Measurements from ENCODE around the gene MACROD2.

Gene MACROD2

GRCh38 chr20:15576411-15576810 lies 1581.1 kb downstream of the MACROD2 start:
- no peak for DNase-seq (ENCODE audit: low read depth in 2 of 2)

GRCh38 chr20:15578113-15578512 lies 1582.8 kb downstream of the MACROD2 start:
- DNase-seq (ENCODE audit: low read depth in 2 of 2) = no peak

DNA sequence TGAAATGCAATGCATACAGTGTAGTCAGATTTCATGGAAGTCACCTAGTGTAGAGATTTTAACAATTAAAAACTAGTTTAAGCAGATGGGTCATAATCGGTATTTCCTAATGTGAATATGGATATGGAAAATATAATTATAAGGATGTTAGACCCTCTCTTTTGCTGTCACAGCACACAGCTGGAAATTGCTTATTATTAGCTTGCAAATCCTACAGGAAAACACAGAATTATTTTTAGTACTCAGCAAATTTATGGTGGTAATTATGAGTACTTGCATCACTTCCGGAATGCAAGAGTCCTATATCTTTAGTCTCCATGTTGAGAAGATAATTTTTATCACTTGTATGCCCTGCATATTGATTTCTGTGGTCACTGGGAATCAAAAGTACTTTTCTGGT lies 1584.4 kb downstream of the MACROD2 start:
- no peak for DNase-seq (ENCODE audit: low read depth in 2 of 2)

DNA sequence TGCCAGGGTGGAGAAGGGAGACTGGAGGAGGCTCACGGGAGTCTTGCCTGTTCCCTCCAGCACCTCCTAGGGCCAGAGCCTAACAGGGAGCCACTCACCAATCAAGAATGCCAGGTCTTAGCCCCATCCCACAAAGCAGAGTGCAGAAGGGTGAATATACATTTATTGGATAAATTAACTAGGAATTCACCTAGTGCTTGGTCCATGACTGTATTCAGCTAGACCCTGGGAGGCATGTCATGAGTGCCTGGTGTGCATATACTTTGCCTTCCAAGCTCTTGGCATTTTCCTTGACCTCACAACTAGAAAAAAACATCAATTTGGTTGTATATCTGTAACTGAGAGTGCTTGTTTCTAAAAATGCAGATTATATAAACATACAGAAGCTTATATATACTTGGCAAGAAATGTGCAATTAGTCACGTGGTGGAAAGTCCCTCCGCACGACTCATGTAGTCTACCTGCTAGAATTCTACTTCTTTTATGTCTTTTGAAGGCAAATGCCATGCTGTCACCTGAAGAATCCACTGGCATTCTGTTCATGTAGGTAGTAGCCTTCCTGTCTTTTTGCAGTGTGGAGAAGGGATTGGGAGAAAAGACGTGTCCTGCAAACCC lies 1586.9 kb downstream of the MACROD2 start:
- peak in 1 of 2 experiments; percentile 3 for DNase-seq (ENCODE audit: low read depth in 2 of 2)

GRCh38 chr20:15584507-15584906 lies 1589.2 kb downstream of the MACROD2 start:
- no peak for DNase-seq (ENCODE audit: low read depth in 2 of 2)

DNA sequence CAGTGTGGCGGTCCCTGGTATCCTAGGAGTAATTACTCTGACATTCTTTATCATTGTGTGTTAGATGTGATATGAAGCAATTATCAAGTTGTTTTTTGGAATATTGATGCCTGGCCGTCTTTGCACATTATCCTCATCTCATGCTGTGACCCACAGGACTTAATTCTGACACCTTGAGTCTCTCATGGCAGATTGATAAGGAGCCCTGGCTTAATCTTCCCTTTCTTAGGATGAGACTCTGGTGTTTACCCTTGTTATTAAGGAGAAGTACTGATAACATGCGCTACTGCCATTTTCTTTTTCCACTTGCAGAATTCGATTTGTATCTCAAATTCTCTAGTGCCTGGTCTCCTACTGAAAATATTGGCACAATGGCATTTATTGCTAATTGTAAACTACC lies 1597.8 kb downstream of the MACROD2 start:
- DNase-seq (ENCODE audit: low read depth in 2 of 2) = no peak

GRCh38 chr20:15594158-15594695 lies 1598.9 kb downstream of the MACROD2 start:
- DNase-seq (ENCODE audit: low read depth in 2 of 2) = no peak

DNA sequence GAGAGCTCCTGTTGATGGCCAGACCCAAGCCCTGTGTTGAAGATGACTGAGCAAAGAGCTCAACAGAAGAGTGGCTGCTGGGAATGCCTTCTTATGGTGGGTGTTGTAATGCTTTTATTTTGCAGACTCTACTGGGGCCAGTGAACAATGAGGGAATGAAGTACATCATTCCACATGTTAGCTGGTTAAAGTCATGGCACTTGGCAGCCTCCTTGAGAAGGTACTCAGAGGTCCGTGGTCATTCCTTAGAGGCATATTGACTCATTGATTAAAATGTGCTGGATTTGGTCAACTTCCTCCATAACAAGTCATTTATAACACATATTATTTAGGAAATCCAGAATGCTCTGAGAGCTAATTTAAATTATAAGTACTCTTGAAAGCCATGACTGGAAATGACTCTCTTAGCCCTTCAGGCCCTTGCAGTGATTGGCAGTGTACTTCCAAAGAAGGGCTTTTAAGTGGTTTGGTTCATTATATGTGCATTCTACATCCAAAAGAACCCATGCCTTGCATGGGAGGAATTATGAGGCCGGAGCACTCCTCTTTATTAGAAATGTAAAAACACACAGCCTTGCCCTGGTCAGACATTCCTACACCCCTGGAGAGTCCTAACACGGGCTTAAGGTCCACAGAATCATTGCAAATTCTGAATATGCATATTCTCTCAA lies 1601.0 kb downstream of the MACROD2 start:
- DNase-seq (ENCODE audit: low read depth in 2 of 2) = no peak

DNA sequence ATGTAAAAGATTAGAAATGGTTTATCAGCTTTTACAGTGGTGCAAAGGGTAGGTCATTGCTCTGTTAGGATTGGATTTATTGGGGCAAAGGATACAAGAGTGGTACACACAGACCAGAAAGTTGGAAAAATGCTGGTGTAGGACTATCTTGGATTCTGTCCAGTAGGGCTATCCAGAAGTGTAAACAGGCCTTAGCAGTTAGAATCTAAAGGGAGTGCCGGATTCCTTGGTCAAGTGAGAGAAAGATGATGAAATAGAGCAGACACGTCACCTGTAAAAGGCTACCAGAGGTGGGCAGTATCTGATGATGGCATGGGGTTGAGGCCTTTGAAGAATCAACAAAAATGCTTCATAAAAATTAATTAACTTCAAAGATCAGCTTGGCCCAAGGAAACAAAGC lies 1602.0 kb downstream of the MACROD2 start:
- no peak for DNase-seq (ENCODE audit: low read depth in 2 of 2)

GRCh38 chr20:15599961-15600360 lies 1604.6 kb downstream of the MACROD2 start:
- no peak for DNase-seq (ENCODE audit: low read depth in 2 of 2)

- no peak for DNase-seq (ENCODE audit: low read depth in 2 of 2)
Measured at GRCh38 chr20:15600565-15600964, 1605.2 kb downstream of the MACROD2 start.

- no peak for DNase-seq (ENCODE audit: low read depth in 2 of 2)
Measured at GRCh38 chr20:15603506-15603905, 1608.2 kb downstream of the MACROD2 start.

GRCh38 chr20:15603978-15604805 lies 1608.9 kb downstream of the MACROD2 start:
- no peak for DNase-seq (ENCODE audit: low read depth in 2 of 2)

DNA sequence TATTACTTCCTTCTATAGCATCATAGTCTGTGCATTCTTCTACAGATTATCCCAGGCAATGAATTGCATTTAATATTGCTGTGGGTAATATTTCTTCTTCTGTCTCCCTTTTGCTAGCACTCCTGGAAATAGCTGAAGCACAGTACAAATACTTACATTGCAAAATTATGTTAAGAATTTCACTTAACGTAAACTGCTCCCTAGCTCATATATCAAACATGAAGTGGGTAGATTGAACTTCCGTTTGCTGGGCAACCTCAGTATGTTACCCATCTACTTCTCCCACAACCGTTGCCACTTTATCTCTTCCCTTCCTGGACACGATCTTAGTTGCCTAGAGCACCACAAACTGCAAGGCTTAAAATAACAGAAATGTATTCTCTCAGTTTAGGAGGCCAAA lies 1614.6 kb downstream of the MACROD2 start:
- DNase-seq (ENCODE audit: low read depth in 2 of 2) = no peak

DNA sequence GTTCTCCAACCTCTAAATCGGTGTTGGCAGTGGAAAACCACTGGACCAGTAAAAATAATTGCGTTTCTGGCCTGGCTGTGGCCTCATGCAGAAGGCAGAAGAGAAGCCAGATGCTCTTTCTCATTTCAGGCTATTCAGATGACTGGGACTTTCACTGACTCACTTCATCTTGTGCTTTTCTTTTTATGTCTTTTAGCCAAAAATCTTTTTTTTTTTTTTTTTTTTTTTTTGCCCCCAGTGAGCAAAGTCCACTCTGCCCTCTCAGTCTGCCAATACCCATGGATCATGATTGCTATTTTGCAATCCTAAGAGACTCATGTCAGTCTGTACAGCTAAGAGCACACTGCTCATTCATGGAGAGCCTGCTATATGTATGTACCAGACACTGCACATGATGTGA lies 1615.5 kb downstream of the MACROD2 start:
- no peak for DNase-seq (ENCODE audit: low read depth in 2 of 2)

DNA sequence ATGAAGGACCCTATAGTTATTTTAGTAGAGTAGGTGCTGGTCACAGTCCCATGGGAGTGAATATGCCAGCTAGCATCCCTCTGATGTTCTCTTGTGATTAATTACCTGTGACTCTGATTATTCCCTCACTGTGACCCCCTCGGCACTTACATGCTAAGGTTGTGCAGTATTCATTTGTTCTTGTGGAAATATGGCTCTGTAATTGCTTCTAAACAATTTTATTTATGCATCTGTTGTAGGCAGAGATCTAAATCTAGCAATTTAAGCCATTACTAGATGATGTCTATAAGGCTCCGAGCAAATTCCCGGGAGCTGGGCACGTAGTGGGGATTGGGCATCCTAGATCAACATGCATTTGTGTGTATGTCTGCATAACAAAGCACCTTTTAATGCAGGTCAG lies 1616.2 kb downstream of the MACROD2 start:
- DNase-seq (ENCODE audit: low read depth in 2 of 2) = no peak

DNA sequence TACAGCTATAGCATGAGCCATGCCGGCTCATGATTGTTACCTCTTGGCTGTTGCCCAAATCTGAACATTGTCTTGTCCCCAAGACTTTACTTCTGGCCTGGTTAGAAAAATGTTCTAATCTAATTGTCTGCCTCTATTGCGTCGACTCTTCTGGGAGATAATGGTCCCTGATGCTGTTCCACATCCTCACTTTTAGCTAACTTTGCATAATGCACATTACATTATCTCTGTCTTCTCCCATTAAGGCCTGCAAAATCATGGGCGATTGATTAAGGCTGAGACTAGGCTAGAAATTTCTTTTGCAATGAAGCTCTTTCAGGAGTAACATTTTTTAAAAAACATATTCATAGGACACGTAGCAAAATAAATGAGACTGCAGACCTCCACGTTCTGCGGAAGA lies 1616.9 kb downstream of the MACROD2 start:
- DNase-seq (ENCODE audit: low read depth in 2 of 2) = no peak

DNA sequence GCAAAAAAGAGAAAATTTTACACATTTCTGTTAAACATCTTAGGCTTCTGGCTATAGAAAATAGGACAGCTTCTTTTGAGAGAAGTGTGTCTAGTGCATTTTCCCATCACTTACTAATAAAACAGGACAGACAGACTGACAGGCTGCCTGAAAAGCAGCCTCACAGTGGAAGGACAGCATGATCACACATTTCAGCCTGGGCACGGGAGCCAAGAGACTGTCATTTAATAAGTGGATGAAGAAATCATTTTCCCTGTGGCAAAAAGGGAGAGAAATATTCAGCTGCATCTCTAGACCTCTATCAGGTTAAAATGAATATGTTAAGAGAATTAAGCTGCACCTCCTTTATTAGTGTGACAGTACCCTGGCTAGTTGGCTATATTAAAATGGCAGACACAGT lies 1617.5 kb downstream of the MACROD2 start:
- DNase-seq (ENCODE audit: low read depth in 2 of 2) = no peak

- DNase-seq (ENCODE audit: low read depth in 2 of 2) = no peak
Measured at GRCh38 chr20:15613530-15613929, 1618.2 kb downstream of the MACROD2 start.

- peak; percentile 9 to 19 for DNase-seq (ENCODE audit: low read depth in 2 of 2)
Measured at GRCh38 chr20:15616626-15617025, 1621.3 kb downstream of the MACROD2 start.

DNA sequence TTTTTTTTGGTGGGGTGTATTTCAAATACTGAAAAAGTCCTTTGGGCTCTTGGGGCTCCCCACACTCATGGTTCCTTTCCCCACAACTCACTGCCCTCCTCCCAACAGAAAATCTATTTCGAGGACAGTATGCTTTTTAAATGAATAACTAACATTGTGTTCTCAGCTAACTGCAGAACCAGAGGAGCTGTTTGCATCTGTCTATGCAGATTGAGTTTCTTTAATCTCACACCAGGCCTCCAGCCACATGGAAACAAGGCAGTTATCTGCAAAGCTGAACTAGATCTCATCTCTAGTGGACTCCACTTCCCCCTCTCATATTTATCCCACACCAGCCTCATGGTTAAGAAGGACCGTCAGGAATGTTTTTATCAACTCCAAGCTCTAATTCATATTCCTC lies 1622.8 kb downstream of the MACROD2 start:
- DNase-seq (ENCODE audit: low read depth in 2 of 2) = no peak

- DNase-seq (ENCODE audit: low read depth in 2 of 2) = no peak
Measured at GRCh38 chr20:15618912-15619311, 1623.6 kb downstream of the MACROD2 start.

DNA sequence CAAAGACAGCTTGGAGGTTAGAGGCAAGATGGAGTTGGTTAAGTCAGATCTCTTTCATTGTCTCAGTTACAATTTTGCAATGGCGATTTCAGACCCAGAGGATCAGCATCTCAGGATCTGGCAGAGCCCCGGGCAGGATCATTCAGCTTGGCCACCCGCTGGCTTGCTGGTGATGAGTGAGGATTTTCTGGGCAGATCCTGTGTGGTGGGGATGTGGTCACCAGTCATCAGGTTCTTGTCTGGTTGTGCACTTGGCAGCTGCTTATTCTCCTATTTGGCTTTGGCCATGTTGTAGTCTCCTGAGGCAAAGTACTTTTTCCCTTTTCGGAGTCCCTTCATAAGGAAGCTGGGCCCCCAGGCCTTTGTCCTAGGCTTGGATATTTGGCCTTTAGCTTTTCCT lies 1624.0 kb downstream of the MACROD2 start:
- DNase-seq (ENCODE audit: low read depth in 2 of 2) = no peak
